GM12878 (cell line): ENCODE results near the gene CSH2. TPM values are rescaled to one million over a fixed set of nuclear protein-coding genes. Genes with fewer than 3 reads are reported as not detected.
A peak's percentile ranks its signal among the peaks of the same experiment; 100 is the strongest.

ENCODE experiments used
- ATAC-seq: fragments of 200-7000 bp; cut with Tn5 transposase; 3 replicates; pipeline ENCODE4 v1.9.1; 2020; ENCODE audit warnings: mild to moderate bottlenecking, moderate library complexity
- BruUV-seq: library from RNA; stranded (reverse); fragments of 400-500 nt; replicated peaks from 2 replicates; lab custom pipeline; 2021; lab: Mats Ljungman, UMichigan
- CTCF ChIA-PET: fragments of 300-600 bp; sonication (Branson Sonifier 250); formaldehyde crosslinking; extraction: SDS; loops from one replicate; lab custom pipeline; 2021; ENCODE audit warnings: inconsistent platforms; lab: Yijun Ruan, JAX
- POLR2A ChIA-PET: fragments of 350-600 bp; formaldehyde crosslinking; extraction: SDS; loops from one replicate; lab custom pipeline; 2021; ENCODE audit warnings: inconsistent platforms; lab: Charles Lee
- RAD21 ChIA-PET: fragments of 300-600 bp; sonication (Branson Sonifier 250); formaldehyde crosslinking; loops from one replicate; lab custom pipeline; 2023; ENCODE audit warnings: antibody characterized with exemption; ENCODE audit not compliant: unreplicated experiment; lab: Charles Lee
- SMC1A ChIA-PET: fragments of 300-600 bp; sonication (Branson Sonifier 250); formaldehyde crosslinking; loops from one replicate; lab custom pipeline; 2023; ENCODE audit not compliant: unreplicated experiment, uncharacterized antibody; lab: Charles Lee
- DNase-seq: peaks from one replicate; pipeline ENCODE4 v3.0.0-alpha.2; 2011; ENCODE audit warnings: low read depth, low spot score
- FAIRE-seq: peaks from 3 replicates; lab custom pipeline; 2011; peaks lifted over from hg19 to GRCh38; lab: Jason Lieb, UNC
- H2AFZ ChIP-seq: 2 replicates; pipeline ENCODE4 v1.6.0; 2011; ENCODE audit warnings: low read depth, low read length, control low read depth; ENCODE audit not compliant: control insufficient read depth
- H3K27ac ChIP-seq: 2 replicates; pipeline ENCODE4 v1.5.1; 2011; ENCODE audit warnings: control low read depth; ENCODE audit not compliant: control insufficient read depth, insufficient read depth
- H3K27me3 ChIP-seq, 2 experiments: replicated peaks in 1 of 2; 2 replicates each; pipeline versions ENCODE4 v1.6.0 to v1.6.1; 2011; ENCODE audit warnings: low read length in 1 of 2; ENCODE audit not compliant: control insufficient read depth in 2 of 2, insufficient read depth in 2 of 2
- H3K36me3 ChIP-seq, 2 experiments: 2 replicates each; pipeline ENCODE4 v1.5.1; 2011; ENCODE audit warnings: low read length in 1 of 2; ENCODE audit not compliant: control insufficient read depth in 2 of 2, insufficient read depth in 2 of 2
- H3K4me1 ChIP-seq: 2 replicates; pipeline ENCODE4 v1.6.1; 2011; ENCODE audit warnings: mild to moderate bottlenecking, low read length, moderate library complexity, mixed read lengths; ENCODE audit not compliant: control insufficient read depth, insufficient read depth
- H3K4me2 ChIP-seq: 2 replicates; pipeline ENCODE4 v1.6.0; 2011; ENCODE audit warnings: control low read depth; ENCODE audit not compliant: control insufficient read depth, insufficient read depth
- H3K4me3 ChIP-seq: fragments of 200-600 bp; sonication (generic); 2 replicates; pipeline ENCODE4 v1.5.1; 2016
- H3K79me2 ChIP-seq: 2 replicates; pipeline ENCODE4 v1.6.0; 2011; ENCODE audit warnings: low read length; ENCODE audit not compliant: control insufficient read depth, insufficient read depth
- H3K9ac ChIP-seq: 2 replicates; pipeline ENCODE4 v1.8.0; 2011; ENCODE audit warnings: low read length, control low read depth, mixed read lengths; ENCODE audit not compliant: control insufficient read depth, insufficient read depth
- H3K9me3 ChIP-seq: replicated peaks from 3 replicates; pipeline ENCODE4 v1.5.1; 2011; ENCODE audit warnings: mild to moderate bottlenecking, low read length; ENCODE audit not compliant: control insufficient read depth, insufficient read depth
- H4K20me1 ChIP-seq: 2 replicates; pipeline ENCODE4 v1.6.0; 2011; ENCODE audit not compliant: control insufficient read depth, insufficient read depth
- BHLHE40 ChIP-seq, 2 experiments: fragments of 450-650 bp in 1 of 2; IDR thresholded peaks; 2 replicates each; pipeline ENCODE4 v1.6.1; 2011 to 2017; ENCODE audit warnings: low read depth in 2 of 2, borderline replicate concordance in 1 of 2, improper control_type of control experiment in 1 of 2, low read length in 1 of 2, mild to moderate bottlenecking in 1 of 2
- CHD2 ChIP-seq: IDR thresholded peaks from 2 replicates; pipeline ENCODE4 v1.6.1; 2011; ENCODE audit warnings: low read depth, low read length, improper control_type of control experiment, borderline replicate concordance
- HDGF ChIP-seq: fragments of 450-650 bp; IDR thresholded peaks from 2 replicates; pipeline ENCODE4 v1.6.1; 2016; ENCODE audit warnings: antibody characterized with exemption
- MTA3 ChIP-seq: IDR thresholded peaks from 2 replicates; pipeline ENCODE4 v1.6.1; 2012; ENCODE audit warnings: low read length, inconsistent platforms, borderline replicate concordance
- MYC ChIP-seq: IDR thresholded peaks from 2 replicates; pipeline ENCODE4 v1.6.1; 2011; ENCODE audit warnings: mild to moderate bottlenecking, low read length, moderate library complexity, inconsistent platforms; ENCODE audit not compliant: insufficient read depth, insufficient replicate concordance, insufficient read length, severe bottlenecking
- NFXL1 ChIP-seq: fragments of 450-650 bp; IDR thresholded peaks from 2 replicates; pipeline ENCODE4 v1.6.1; 2017; ENCODE audit warnings: antibody characterized with exemption, mild to moderate bottlenecking, borderline replicate concordance
- POLR2A ChIP-seq: IDR thresholded peaks from 2 replicates; pipeline ENCODE4 v1.6.1; 2011; ENCODE audit warnings: low read depth, mild to moderate bottlenecking, low read length
- WGBS: methylation state at CpG from one replicate; pipeline ENCODE4 v1.1.6; 2016; ENCODE audit warnings: low lambda C conversion rate; ENCODE audit not compliant: insufficient replicate concordance, insufficient coverage; ENCODE audit errors: missing lambda C conversion rate; 5-methylcytosine and 5-hydroxymethylcytosine counted together
- in situ Hi-C: fragments of 300-500 bp; cut with MboI; formaldehyde crosslinking; loops from 9 replicates; pipeline ENCODE4 v1.14.3; 2018; ENCODE audit warnings: mixed read lengths
- intact Hi-C: fragments of 100-400 bp; cut with micrococcal nuclease; formaldehyde crosslinking; loops from one replicate; pipeline ENCODE4 v1.14.2; 2022; ENCODE audit not compliant: unreplicated experiment
- polyA plus RNA-seq, 11 experiments: library from polyadenylated mRNA; depleted of rRNA in 4 of 11; unstranded in 6 of 11; stranded (reverse) in 5 of 11; fragments of >200 nt; fragmentation: Nextera tagmentation in 4 of 11; fragmentation: Illumina TruSeq in 1 of 11; extraction: Ambion mirVana in 4 of 11; extraction: Trizol in 1 of 11; gene quantifications; 1 replicate in 1 of 11; 2 replicates in 10 of 11; pipeline versions ENCODE4 v1.2.1 to v1.2.3, GENCODE V29; 2011 to 2016; ENCODE audit warnings: inconsistent platforms in 2 of 11, missing spikeins in 2 of 11, low read depth in 1 of 11
- total RNA-seq, 4 experiments: library from RNA; depleted of rRNA in 3 of 4; stranded (reverse); fragments of >200 nt in 3 of 4; fragmentation: Illumina TruSeq in 1 of 4; extraction: Trizol in 1 of 4; gene quantifications; 2 replicates each; pipeline versions ENCODE4 v1.2.1 to v1.2.3, GENCODE V29; 2013 to 2021
- TF ChIP-seq, protein P1 (sequence below): IDR thresholded peaks from 2 replicates; pipeline ENCODE4 v1.6.1; 2012; ENCODE audit warnings: low read length, inconsistent platforms
- TF ChIP-seq, protein P2 (sequence below): fragments of 450-650 bp; IDR thresholded peaks from 2 replicates; pipeline ENCODE4 v1.6.1; 2014; ENCODE audit warnings: mild to moderate bottlenecking

The CSH2 gene
- total and polyA plus RNA-seq, 10 of the 15 experiments (the other 5 are each of a cell fraction or from before 2014, with no cell fraction given): not detected

DNA sequence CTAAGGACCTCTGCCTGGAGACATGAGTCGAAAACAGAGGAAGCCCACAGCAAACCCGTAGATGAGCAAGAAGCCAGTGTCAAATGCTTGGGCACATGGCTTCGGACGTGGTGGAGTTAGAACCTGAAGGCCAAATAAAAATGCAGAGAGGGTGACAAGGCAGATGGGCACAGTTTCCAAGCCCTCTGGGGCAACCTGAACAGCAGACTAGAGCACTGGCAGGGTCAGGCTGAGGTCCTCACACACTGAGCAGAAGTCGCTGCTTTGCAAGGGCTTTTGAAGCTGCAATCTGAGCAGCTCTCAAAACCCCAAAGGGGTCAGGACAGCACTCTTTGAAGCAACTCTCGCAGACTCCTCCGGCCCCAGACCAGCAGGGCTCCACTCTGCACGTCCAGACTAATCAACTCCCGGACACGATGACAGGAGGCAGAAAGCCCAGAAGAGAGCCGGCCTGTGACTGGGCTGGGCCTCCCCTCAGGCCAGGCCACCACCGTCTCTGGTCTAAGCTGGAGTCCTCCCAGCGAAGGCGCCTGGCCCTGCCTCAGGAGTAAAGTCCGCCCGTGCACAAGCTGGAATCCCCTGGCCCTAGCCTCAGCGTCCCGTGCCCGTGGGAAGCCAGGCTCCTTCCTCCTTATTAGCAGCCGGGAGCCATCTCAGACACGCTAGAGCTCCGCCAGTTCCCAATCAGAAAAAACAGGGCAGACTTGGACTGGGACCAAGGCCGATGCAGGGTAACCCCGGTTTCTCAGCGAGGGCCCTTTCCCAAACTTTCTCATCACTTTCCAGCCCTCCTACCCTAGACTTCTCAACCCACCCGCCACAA is 31.9 kb downstream of the CSH2 start:
- intact Hi-C loops: loop anchor here (2.0 to 5.0 kb wide), 3 partner anchors 69 to 144 kb away; partner anchors contain the start of genes CCDC47, DDX42 and STRADA
- TF ChIP-seq CHD2 (no peak), NFXL1 (no peak), MYC (no peak), MTA3 (no peak), POLR2A (0 out of 2 replicates have a peak, but pooled peaks have one; percentile 8), BHLHE40 (IDR thresholded peaks at IDR 0.05; ENCODE audit: borderline replicate concordance in 1 of 2, low read depth in 2 of 2, low read length in 1 of 2) (peak in 1 of 2 experiments; percentile 60; a peak in 1 of 4 replicates), HDGF (0 out of 2 replicates have a peak, but pooled peaks have one; percentile 50)
- TF ChIP-seq, protein P1, sequence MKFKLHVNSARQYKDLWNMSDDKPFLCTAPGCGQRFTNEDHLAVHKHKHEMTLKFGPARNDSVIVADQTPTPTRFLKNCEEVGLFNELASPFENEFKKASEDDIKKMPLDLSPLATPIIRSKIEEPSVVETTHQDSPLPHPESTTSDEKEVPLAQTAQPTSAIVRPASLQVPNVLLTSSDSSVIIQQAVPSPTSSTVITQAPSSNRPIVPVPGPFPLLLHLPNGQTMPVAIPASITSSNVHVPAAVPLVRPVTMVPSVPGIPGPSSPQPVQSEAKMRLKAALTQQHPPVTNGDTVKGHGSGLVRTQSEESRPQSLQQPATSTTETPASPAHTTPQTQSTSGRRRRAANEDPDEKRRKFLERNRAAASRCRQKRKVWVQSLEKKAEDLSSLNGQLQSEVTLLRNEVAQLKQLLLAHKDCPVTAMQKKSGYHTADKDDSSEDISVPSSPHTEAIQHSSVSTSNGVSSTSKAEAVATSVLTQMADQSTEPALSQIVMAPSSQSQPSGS: no peak
- TF ChIP-seq, protein P2, sequence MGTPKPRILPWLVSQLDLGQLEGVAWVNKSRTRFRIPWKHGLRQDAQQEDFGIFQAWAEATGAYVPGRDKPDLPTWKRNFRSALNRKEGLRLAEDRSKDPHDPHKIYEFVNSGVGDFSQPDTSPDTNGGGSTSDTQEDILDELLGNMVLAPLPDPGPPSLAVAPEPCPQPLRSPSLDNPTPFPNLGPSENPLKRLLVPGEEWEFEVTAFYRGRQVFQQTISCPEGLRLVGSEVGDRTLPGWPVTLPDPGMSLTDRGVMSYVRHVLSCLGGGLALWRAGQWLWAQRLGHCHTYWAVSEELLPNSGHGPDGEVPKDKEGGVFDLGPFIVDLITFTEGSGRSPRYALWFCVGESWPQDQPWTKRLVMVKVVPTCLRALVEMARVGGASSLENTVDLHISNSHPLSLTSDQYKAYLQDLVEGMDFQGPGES: no peak
- FAIRE-seq (peak; percentile 31), ATAC-seq (peak; percentile 13), DNase-seq (no peak)
- Histone ChIP-seq H3K9ac (peak overlapping the region; percentile 65), H2AFZ (no peak overlapping the region), H3K4me3 (peak overlapping the region; percentile 97), H3K79me2 (peaks cover 51% of the 10 kb centered on the region), H3K27ac (peak overlapping the region; percentile 80), H3K27me3 (no peaks in the 10 kb centered on the region), H3K4me1 (peaks cover 18% of the 10 kb centered on the region), H3K36me3 (peaks cover 0 to 6% of the 10 kb centered on the region in 2 experiments; a peak in 1 of 4 replicates), H3K9me3 (no peaks in the 10 kb centered on the region), H3K4me2 (peak overlapping the region; percentile 90), H4K20me1 (no peaks in the 10 kb centered on the region)
- SMC1A ChIA-PET: interaction anchor here (0.7 to 1.0 kb wide), 2 partner anchors 13 to 28 kb away, joined by 3 to 5 read pairs; no protein-coding TSS in a partner anchor
- POLR2A ChIA-PET: interaction anchor here (0.5 to 3.5 kb wide), 10 partner anchors 9 to 227 kb away, joined by 3 to 24 read pairs (median 4); partner anchors contain the start of genes CCDC47, DDX42, FTSJ3 and PSMC5
- RAD21 ChIA-PET: interaction anchor here (2.2 kb wide), 1 partner anchor 14 kb away, joined by 5 read pairs; the partner anchor contains the start of gene FTSJ3
- CTCF ChIA-PET: interaction anchor here (0.8 to 2.7 kb wide), 5 partner anchors 11 to 229 kb away, joined by 3 to 19 read pairs (median 4); partner anchors contain the start of genes FTSJ3 and PSMC5
- 3% methylated on average over 26 of the region's 26 CpGs for WGBS
- in situ Hi-C loops: loop anchor here (10.0 to 25.0 kb wide), 2 partner anchors 404 to 663 kb away; partner anchors contain the start of genes CEP95, CYB561 and DDX5
- BruUV-seq: no TSS peak
